IPS-18c (cell line): ENCODE results near the gene CHRNA4.
"Not testable (repeated sequence)": the region's sequence is repeated elsewhere in the genome, so short reads cannot be mapped to it uniquely, and the experiment has no call there.

Experiments used
- H3K4me3 ChIP-seq: 2 replicates; pipeline ENCODE4 v1.7.0; 2013; ENCODE audit warnings: low read depth, mild to moderate bottlenecking, low read length, moderate library complexity; ENCODE audit not compliant: insufficient read depth
- H3K9me3 ChIP-seq: one replicate; pipeline ENCODE4 v1.6.1; 2013; ENCODE audit warnings: mild to moderate bottlenecking, low read length, moderate library complexity; ENCODE audit not compliant: control insufficient read depth, insufficient read depth

Gene CHRNA4

DNA sequence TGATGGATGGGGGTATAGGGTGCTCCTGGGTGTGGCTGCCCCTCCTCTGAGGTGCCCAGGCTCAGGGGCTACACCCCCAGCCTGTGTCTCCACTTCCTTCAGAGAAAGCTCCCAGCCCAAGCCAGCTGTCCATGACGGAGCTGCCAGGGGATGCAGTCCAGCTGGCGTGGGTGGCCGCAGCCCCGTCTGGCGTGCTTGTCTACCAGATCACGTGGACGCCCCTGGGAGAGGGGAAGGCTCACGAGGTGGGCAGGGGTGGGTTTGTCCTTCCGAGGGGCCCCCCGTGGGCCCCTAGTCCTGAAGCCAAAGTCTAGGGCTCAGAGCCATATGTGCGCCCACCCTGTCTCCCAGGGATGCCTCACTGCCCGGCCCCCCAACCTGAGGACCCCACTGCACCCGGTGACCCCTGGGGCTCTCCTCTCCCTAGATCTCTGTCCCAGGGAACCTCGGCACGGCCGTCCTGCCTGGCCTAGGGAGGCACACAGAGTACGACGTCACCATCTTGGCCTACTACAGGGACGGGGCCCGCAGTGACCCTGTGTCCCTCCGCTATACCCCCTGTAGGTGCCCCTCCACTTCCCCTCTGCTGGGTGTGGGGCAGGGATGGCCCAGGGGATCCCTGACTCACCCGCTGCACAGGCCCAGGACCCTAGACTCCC lies 48.3 kb downstream of the CHRNA4 start:
- Histone ChIP-seq H3K9me3 (no peaks in the 10 kb centered on the region), H3K4me3 (no peak overlapping the region)

DNA sequence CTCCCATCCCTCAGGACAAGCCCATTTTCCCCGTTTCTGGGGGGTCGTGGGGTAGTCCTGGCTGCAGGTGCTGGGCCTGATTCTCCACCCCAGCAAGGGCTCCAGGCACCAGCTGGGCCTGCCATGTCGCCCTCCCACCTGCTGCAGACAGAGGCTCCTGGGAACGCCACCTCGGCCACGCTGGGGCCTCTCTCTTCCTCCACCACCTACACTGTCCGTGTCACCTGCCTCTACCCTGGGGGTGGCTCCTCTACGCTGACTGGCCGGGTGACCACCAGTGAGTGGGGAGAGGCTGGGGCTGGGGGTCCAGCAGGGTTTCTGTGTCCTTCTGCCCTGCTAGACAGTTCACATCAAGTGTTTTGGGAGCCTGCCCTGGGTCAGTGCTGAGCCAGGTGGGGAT lies 48.9 kb downstream of the CHRNA4 start:
- Histone ChIP-seq H3K4me3 (no peak overlapping the region), H3K9me3 (no peaks in the 10 kb centered on the region)

DNA sequence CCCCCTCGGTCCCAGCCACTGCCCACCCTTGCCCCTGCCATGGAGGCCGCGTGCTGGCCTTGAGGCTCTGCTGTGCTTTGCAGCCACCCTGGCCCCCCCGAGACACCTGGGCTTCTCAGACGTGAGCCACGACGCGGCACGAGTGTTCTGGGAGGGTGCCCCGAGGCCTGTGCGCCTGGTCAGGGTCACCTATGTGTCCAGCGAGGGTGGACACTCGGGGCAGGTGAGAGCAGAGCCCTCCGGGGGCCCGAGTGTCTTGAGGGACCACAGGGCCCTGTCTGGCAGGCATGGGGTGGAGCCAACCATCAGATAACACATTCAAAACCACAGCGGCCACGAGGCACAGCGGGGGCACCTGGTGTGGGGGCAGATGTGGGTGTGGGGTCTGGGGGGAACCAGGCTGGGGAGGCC lies 49.3 kb downstream of the CHRNA4 start:
- Histone ChIP-seq H3K4me3 (no peak overlapping the region), H3K9me3 (no peaks in the 10 kb centered on the region)

DNA sequence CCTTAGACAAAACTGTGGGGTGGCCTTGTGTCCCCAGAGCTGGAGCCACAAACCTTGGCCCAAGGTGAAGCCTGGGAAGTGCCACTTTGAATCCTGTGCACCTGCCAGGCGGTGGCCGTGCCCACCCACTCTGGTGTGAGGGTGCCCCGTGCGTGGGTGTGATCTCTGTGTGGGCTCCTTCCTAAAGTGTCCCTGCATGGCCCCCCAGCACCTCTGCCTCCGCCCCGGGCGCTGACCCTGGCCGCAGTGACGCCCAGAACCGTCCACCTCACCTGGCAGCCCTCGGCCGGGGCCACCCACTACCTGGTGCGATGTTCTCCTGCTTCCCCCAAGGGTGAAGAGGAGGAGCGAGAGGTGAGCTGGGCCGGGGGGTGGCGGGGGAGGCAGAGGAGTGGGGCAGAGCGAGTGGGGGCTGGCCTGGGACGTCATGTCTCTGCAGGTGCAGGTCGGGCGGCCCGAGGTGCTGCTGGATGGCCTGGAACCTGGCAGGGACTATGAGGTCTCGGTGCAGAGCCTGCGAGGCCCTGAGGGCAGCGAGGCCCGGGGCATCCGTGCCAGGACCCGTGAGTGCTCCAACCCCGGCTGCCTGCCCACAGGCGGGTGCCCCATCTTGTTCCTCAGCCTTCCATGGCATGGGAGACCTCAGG lies 49.8 kb downstream of the CHRNA4 start:
- H3K9me3 ChIP-seq: no peaks in the 10 kb centered on the region
- no peak overlapping the region for H3K4me3 ChIP-seq

DNA sequence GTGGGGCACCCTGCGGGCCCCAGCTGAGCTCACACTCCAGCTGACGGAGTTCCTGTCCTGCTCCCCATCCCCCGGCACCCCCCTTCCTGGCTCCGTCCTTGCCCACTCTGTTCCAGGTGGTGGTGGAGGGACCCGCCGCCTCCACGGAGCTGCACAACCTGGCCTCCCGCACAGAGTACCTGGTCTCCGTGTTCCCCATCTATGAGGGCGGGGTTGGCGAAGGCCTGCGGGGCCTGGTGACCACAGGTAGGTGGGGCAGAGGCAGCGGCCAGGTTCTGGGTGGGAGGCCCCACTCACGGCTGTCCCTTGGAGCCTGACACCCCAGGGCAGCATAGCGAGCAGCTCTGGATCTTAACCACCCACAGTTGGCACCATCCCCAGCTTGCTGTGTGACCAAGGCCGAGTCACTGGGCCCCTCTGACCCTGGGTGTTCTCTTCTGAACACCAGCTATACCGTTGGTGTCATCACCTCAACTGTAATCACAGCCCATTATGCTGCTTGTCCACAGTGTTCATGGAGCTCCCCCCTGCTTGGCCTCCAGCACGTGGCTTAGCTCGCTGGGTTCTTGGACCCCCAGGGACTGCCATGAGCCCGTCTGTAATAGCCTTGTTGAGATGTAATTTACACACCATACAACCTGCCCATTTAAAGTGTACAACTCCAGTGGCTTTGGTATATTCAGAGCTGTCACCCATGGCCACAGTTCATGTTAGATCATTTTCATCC lies 50.7 kb downstream of the CHRNA4 start:
- Histone ChIP-seq H3K9me3 (no peaks in the 10 kb centered on the region), H3K4me3 (no peak overlapping the region)

DNA sequence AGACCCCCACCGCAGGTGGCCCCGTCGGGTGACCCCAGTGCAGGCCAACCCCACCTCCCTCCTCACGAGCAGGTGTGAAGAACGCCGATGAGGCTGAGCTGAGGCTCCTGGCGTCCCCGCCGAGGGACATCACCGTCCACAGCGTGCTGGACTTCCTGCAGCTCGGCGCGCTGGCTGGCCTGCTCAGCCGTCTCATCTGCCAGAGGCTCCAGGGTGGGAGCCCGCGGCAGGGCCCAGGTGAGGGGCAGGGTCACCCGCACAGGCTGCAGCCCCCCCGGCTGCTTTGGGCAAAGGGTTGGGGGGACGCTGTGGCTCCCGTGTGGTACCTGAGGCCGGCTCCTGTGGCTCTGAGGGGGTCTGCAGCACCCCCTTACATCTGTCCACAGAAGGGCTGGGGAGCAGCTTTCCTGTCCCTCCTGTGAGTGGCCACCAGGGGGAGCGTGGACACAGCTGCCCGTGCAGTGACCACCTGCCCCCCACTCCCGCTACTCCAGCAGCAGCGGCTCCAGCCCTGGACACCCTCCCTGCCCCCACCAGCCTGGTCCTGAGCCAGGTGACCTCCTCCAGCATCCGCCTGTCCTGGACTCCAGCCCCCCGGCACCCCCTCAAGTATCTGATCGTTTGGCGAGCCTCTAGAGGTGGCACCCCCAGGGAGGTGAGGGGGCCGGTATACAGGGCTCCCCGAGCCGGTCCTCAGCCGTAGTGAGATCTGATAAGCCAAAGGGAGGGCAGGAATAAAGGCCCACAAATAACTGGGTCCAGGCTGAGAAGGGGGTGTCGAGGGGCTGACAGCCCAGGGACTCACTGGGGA lies 51.7 kb downstream of the CHRNA4 start:
- H3K4me3 ChIP-seq: no peak overlapping the region

DNA sequence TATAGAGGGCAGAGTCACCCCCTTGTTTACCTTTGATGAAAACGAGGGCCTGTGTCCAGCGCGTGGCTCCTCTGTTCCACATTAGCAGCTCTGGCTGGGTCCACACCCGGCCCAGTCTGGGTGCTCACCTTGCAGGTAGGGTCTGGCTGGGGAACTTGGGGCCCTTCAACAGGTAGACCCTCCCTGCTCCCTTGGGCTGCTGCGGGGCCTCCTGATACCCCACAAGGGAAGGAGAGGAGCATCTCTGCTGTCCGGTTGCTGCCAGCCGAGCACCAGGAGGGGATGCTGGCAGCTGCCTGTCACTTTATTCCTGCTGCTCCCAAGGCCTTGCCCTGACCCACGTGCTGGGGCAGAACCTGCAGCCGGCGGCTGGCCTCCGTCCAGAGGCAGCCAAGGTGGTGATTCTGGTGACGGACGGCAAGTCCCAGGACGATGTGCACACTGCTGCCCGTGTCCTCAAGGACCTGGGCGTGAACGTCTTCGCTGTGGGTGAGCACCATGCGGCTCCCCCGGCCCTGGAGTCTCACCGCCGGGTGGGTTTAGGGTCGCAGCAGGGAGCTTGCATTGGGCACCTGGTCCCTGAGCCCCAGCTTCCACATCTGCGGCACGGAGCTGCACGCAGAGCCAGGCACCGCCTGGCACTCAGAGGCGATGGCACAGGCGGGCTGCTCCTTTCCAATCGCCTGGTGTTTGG lies 52.8 kb downstream of the CHRNA4 start:
- Histone ChIP-seq H3K9me3 (no peaks in the 10 kb centered on the region), H3K4me3 (no peak overlapping the region)

More for the DNA sequence above, 51.7 kb downstream of the CHRNA4 start:
- H3K9me3 ChIP-seq: no peaks in the 10 kb centered on the region

DNA sequence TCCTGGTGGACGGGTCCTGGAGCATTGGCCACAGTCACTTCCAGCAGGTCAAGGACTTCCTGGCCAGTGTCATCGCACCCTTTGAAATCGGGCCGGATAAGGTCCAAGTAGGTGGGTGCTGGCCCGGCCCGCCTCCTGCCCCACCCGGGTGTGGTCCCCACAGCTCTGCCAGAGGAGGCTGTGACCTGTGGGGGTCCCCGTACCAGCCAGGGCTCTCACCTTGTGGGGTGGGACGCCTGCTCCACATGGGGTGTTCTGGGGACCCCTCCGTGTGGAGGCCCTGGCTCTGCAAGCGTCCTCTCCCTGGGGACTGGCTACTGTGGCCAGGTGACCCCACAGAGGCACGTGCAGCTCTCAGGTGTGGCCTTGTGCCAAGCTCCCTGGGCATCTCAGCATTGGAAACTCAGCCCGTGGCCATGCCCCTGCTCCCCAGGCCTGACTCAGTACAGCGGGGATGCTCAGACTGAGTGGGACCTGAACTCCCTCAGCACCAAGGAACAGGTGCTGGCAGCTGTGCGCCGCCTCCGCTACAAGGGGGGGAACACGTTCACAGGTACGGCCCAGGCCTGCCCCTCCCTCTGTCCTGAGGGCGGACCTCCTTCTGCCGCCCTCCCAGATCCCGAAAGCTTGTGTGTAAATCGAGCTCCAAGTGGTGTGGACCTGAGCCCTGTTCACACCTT lies 53.5 kb downstream of the CHRNA4 start:
- H3K4me3 ChIP-seq: no peak overlapping the region
- no peaks in the 10 kb centered on the region for H3K9me3 ChIP-seq

DNA sequence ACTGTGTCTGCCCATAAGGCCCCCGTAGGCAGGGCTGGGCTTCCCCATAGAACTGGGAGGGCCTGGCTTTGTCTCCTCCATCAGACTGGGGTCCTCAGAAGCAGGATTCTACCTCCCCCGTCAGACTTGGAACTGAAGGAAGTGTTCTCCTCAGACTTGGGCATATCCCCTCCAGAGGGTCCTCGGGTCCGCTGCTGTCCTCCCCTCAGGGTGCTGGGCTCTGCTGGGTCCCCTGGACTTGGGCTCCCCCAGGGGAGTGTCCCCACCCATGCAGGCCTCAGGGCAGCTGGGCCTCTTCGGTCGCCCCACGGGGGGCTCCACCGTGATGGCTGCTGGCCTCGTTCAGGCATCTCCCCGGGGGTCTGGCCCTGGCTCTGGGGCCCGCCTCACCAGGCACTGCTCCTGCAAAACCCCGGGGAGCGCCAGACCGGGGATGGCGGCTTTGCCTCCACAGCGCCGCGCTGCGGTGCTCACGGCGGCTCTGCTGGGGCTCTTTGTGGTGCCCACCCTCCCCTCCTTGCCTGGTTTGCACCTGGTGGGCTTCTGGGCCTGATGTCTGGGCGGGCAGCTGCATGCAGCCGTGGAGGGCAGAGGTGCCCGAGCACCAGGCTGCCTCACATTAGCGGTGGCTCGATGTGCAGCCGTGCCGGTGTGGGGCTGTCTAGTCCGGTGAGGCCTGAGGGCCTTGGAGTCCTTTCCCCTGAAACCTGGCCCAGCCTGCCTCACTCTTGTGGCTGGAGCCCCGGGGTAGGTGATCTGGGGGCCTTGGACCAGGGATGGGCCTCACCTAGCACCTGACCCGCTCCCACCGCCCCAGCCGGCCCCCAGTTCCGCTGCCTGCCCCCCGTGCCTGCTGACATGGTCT lies 54.2 kb downstream of the CHRNA4 start:
- H3K4me3 ChIP-seq: no peak overlapping the region
- no peaks in the 10 kb centered on the region for H3K9me3 ChIP-seq

DNA sequence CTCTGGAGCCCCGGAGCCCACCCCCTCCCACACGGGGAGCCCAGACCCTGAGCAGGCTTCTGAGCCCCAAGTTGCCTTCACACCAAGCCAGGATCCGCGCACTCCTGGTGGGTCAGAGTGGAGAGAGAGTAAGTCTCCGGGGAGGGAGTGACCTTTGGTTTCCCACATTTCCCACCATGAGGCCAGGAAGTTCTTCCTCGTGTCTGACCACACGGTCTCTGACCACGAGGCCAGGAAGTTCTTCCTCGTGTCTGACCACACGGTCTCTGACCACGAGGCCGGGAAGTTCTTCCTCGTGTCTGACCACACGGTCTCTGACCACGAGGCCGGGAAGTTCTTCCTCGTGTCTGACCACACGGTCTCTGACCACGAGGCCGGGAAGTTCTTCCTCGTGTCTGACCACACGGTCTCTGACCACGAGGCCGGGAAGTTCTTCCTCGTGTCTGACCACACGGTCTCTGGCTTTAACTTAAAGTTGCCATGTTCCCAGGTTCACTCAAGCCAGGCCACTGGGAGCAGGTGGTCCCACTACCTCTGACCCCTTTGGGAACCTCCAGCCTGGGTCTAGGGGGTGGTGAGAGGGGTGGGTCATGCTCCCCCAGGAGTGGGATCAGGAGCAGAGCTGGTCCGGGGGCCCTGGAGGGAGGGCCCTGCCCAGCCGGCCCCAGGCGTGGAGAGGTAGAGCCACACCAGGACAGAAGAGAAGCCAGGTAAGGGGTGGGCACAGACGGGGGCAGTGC lies 55.0 kb downstream of the CHRNA4 start:
- H3K4me3 ChIP-seq, H3K9me3 ChIP-seq: not testable (repeated sequence)

DNA sequence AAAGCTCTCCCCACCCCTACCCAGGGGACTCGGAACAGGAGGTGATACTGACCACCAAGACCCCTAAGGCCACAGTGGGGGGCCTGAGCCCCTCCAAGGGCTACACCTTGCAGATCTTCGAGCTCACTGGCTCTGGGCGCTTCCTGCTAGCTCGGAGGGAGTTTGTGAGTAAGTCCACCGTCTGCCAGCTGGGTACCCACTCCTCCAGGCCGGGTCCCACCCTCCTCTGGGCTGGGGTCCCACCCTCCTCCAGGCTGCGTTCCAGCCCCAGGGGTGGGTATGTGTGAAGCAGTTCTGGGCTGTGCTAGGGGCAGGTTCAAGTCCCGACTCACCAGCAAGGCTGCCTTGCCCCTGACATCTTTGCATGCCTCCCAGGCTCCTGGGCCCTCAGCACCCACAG lies 55.8 kb downstream of the CHRNA4 start:
- Histone ChIP-seq H3K9me3 (no peaks in the 10 kb centered on the region), H3K4me3 (no peak overlapping the region)

DNA sequence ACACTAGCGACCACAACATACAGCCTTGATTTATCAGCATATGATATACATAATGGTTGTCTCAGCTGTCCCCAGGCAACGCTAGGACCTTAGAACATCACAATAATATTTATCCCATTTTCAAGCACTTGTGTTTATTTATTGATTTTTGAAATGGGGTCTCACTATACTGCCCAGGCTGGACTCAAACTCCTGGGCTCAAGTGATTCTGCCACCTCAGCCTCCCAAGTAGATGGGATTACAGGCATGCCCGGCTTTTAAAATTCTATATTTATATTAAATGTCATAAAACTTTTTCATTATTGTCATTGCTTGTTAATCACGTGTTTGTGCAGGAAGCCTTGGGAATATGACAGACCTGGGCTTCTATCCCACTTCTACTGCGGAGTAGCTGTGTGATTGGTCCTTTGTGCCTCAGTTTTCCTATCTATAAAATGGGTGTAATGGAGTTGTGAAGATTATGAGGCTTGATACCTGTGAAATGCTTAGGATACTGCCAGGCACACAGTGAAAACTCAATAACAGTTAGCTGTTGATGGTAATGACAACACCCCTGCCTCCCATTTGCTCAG lies 58.0 kb downstream of the CHRNA4 start:
- no peak overlapping the region for H3K4me3 ChIP-seq
- H3K9me3 ChIP-seq: no peaks in the 10 kb centered on the region

DNA sequence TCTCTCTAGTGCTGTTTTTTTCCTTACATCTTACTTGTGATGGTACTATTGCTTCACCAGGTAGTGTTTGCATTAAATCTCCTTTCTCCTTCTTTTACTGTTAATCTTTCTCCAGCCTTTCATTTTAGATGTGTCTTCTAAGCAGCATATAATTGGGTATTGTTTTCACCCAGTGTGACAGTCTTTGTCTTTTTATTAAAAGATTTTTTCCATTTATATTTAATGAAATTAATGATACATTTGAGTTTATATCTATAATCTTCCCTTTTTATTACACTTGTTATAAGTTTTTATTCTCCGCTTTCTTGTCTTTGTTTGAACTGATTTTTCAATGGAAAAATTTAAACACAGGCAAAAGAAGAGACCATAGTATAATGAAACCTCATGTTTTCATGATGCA lies 59.5 kb downstream of the CHRNA4 start:
- Histone ChIP-seq H3K4me3 (no peak overlapping the region), H3K9me3 (no peaks in the 10 kb centered on the region)

DNA sequence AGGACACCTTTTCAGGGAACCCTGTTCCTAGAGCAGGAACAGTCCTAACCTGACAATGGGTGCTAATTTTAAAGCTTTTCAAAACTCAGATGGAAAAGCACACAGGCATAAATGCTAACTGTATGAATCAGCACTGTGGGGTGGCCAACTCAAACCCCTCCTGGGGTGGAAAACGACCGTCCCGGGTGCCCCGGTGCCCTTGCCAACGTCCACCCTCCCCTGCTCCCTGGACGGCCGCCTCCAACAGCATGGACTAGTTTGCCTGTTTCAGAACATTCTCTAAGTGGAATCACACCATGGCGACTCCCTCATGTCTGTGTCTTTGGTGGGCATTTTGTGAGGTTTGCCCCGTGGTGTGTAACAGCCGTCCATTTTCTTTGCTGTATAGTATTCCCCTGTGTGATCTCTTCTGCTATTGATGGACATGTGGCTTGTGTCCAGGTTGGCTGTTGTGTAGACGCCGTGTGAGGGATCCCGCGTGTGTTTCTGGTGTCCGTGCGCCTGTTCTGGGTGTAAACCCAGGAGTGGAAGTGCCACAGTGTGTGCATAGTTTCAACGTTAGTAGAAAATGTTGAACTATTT lies 62.3 kb downstream of the CHRNA4 start:
- no peak overlapping the region for H3K4me3 ChIP-seq

More for the DNA sequence above, 62.3 kb downstream of the CHRNA4 start:
- H3K9me3 ChIP-seq: no peaks in the 10 kb centered on the region
